Transverse colon (tissue), 4 donors: ENCODE data around the gene PTBP3. TPM values are rescaled to one million over a fixed set of nuclear protein-coding genes. Genes with fewer than 3 reads are reported as not detected.

ENCODE experiments used
- DNase-seq: peaks from one replicate; pipeline ENCODE4 v3.0.0-alpha.2; 2019
- H3K27ac ChIP-seq, 4 donors: fragments of 200-600 bp; sonication (generic); 2 replicates each; pipeline ENCODE4 v1.5.1; 2016 to 2018; ENCODE audit warnings: inconsistent platforms in 4 of 4
- H3K27me3 ChIP-seq: fragments of 200-600 bp; sonication (generic); 2 replicates; pipeline ENCODE4 v1.5.1; 2017; ENCODE audit warnings: inconsistent platforms
- H3K36me3 ChIP-seq, 4 donors: fragments of 200-600 bp; sonication (generic); 2 replicates each; pipeline ENCODE4 v1.5.1; 2017 to 2019; ENCODE audit warnings: inconsistent platforms in 4 of 4
- H3K4me1 ChIP-seq, 4 donors: fragments of 200-600 bp; sonication (generic); 2 replicates each; pipeline ENCODE4 v1.5.1; 2017 to 2020; ENCODE audit warnings: inconsistent platforms in 4 of 4
- H3K4me3 ChIP-seq, 4 donors: fragments of 200-600 bp; sonication (generic); 1 replicate in 1 of 4; 2 replicates in 3 of 4; pipeline versions ENCODE4 v1.5.1 to v1.6.1; 2017 to 2019; ENCODE audit warnings: inconsistent platforms in 4 of 4
- H3K9me3 ChIP-seq, 2 donors: fragments of 200-600 bp; sonication (generic); 2 replicates each; pipeline ENCODE4 v1.5.1; 2017 to 2019; ENCODE audit warnings: inconsistent platforms in 2 of 2
- EP300 ChIP-seq: sonication (generic); formaldehyde crosslinking; IDR thresholded peaks from one replicate; pipeline ENCODE4 v1.6.1; 2017; ENCODE audit warnings: antibody characterized with exemption, low read depth
- POLR2A ChIP-seq: fragments of 450-650 bp; IDR thresholded peaks from one replicate; pipeline ENCODE4 v1.6.1; 2016; ENCODE audit warnings: antibody characterized with exemption, mild to moderate bottlenecking, moderate library complexity
- POLR2AphosphoS5 ChIP-seq, 3 donors: sonication (generic); formaldehyde crosslinking; IDR thresholded peaks; one replicate each; pipeline ENCODE4 v1.6.1; 2016; ENCODE audit warnings: antibody characterized with exemption in 3 of 3
- WGBS, 2 donors: methylation state at CpG; one replicate each; pipeline ENCODE4 v1.1.5; 2018; ENCODE audit warnings: low coverage in 1 of 2; 5-methylcytosine and 5-hydroxymethylcytosine counted together
- in situ Hi-C, 4 donors: fragments of 200-750 bp; cut with MboI; loops; one replicate each; pipeline versions ENCODE4 v1.15.0 to v1.15.1; 2017; ENCODE audit warnings: low sequenced_read_pairs in 3 of 4, low pct_ligation_motif_present in 1 of 4, low pct_unique_long_range_greater_than_20kb in 1 of 4
- intact Hi-C: fragments of 100-400 bp; cut with DNase I; formaldehyde crosslinking; loops from one replicate; pipeline ENCODE4 v1.15.1; 2023; ENCODE audit warnings: low total_unique reads
- total RNA-seq, 4 donors: library from RNA; depleted of rRNA; stranded (reverse); fragments of >200 nt; gene quantifications; one replicate each; pipeline ENCODE4 v1.1.0, GENCODE V29; 2016
- TF ChIP-seq, protein P1 (sequence below), 5 experiments: fragments of 200-600 bp in 3 of 5; fragments of 450-650 bp in 2 of 5; sonication (generic) in 3 of 5; IDR thresholded peaks; 1 replicate in 2 of 5; 2 replicates in 3 of 5; pipeline ENCODE4 v1.5.1; 2016 to 2017; ENCODE audit warnings: antibody characterized with exemption in 5 of 5, inconsistent platforms in 3 of 5, mild to moderate bottlenecking in 2 of 5, moderate library complexity in 1 of 5

Gene PTBP3
- total RNA-seq, 4 donors from 2014 or later: 25.3 to 96.9 (median 54.7) TPM

DNA sequence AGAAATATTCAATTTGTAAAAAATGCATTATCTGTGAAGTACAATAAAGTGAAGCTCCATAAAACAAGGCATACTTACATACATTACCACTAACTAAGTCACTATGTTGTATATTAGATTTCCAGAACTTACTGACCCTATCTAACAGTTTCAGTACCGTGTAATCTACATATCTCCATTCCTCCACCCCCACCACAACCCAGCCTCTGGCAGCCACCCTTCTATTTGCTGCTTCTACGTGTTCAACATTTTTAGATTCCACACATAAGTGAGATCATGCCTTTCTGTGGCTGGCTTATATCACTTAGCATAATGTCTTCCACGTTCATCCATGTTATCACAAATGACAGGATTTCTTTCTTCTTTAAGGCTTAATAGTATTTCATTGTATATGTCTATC, 31.3 kb upstream of the PTBP3 start:
- WGBS, 2 donors: 69 to 84% methylated on average over 3 of the region's 3 CpGs
- Histone ChIP-seq H3K27me3 (no peaks in the 10 kb centered on the region), H3K9me3 (peaks cover 0 to 7% of the 10 kb centered on the region in 2 donors), H3K4me1 (no peaks in the 10 kb centered on the region), H3K27ac (no peak overlapping the region), H3K36me3 (no peaks in the 10 kb centered on the region), H3K4me3 (no peak overlapping the region)
- in situ Hi-C loops (loop anchor here in 3 of 4 donors (5.0 to 25.0 kb wide), 5 partner anchors 270 to 727 kb away; partner anchors contain the start of genes DNAJC25 (in 1 of the 3) and UGCG (in 1 of the 3)), intact Hi-C loops (loop anchor here (5.0 kb wide), 1 partner anchor 267 kb away; no protein-coding TSS in a partner anchor)
- TF ChIP-seq, protein P1, sequence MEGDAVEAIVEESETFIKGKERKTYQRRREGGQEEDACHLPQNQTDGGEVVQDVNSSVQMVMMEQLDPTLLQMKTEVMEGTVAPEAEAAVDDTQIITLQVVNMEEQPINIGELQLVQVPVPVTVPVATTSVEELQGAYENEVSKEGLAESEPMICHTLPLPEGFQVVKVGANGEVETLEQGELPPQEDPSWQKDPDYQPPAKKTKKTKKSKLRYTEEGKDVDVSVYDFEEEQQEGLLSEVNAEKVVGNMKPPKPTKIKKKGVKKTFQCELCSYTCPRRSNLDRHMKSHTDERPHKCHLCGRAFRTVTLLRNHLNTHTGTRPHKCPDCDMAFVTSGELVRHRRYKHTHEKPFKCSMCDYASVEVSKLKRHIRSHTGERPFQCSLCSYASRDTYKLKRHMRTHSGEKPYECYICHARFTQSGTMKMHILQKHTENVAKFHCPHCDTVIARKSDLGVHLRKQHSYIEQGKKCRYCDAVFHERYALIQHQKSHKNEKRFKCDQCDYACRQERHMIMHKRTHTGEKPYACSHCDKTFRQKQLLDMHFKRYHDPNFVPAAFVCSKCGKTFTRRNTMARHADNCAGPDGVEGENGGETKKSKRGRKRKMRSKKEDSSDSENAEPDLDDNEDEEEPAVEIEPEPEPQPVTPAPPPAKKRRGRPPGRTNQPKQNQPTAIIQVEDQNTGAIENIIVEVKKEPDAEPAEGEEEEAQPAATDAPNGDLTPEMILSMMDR (IDR thresholded peaks at IDR 0.05): no peak
- TF ChIP-seq POLR2A: no peak
- no peak for TF ChIP-seq EP300
- TF ChIP-seq POLR2AphosphoS5 (IDR thresholded peaks at IDR 0.05): no peak
- DNase-seq: no peak

DNA sequence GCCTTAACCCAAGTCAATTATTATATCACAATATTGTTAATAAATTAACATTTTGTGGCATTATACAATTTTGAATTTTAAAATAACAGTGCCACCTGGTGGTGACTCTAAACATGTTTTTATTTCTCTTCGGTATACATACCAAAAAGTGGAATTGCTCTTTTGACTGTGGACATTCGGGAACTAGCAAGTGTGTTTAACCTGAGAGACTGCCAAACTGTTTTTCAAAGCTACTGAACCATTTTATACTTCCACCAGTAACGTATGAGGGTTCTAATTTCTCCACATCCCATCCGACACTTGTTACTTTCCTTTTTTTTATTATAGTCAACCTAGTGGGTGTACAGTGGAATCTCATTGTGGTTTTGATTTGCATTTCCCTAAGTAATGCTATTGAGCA, 28.2 kb upstream of the PTBP3 start:
- Histone ChIP-seq H3K27ac (no peak overlapping the region), H3K27me3 (no peaks in the 10 kb centered on the region), H3K4me1 (no peaks in the 10 kb centered on the region), H3K4me3 (no peak overlapping the region), H3K9me3 (no peaks in the 10 kb centered on the region), H3K36me3 (no peaks in the 10 kb centered on the region)
- DNase-seq: no peak
- intact Hi-C loops (loop anchor here (5.0 kb wide), 1 partner anchor 264 kb away; no protein-coding TSS in a partner anchor), in situ Hi-C loops (loop anchor here in 3 of 4 donors (5.0 to 25.0 kb wide), 5 partner anchors 267 to 724 kb away; partner anchors contain the start of genes DNAJC25 (in 1 of the 3) and UGCG (in 1 of the 3))
- 13 to 14% methylated on average over 4 of the region's 4 CpGs for WGBS, 2 donors
- TF ChIP-seq, protein P1 (IDR thresholded peaks at IDR 0.05): peak; percentile 65 to 72 (median 68)
- TF ChIP-seq EP300: no peak

DNA sequence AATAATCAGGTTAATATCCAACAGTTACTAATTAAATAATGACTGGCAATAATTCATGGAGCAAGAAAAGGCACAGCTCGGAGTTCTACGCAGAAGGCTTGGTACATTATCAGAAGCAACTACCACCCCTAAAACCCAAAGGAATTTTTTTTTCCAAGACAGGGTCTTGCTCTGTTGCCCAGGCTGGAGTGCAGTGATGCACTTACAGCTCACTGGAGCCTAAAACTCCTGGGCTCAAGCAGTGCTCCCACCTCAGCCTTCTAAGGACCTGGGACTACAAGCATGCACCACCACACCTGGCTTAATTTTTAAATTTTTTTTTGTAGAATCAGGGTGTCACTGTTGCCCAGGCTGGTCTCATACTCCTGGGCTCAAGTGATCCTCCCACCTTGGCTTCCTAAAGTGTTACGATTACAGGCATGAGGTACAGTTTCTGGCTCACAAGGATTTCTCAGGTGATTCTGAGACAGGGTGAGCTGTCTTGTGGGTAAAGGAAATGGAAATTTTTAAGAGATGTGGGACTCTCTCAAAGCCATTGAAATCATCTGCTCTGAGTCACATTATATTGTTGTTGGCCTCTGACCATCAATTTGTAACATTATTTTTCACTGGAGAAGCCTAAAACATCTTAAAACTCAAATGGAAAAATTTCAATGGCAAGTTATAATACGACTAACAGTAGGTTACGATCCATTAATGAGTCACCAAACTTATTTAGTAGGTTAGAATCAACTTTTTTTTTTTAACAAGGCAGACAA, 26.8 kb upstream of the PTBP3 start:
- Histone ChIP-seq H3K4me1 (no peaks in the 10 kb centered on the region), H3K27ac (no peak overlapping the region), H3K9me3 (no peaks in the 10 kb centered on the region), H3K4me3 (no peak overlapping the region), H3K27me3 (no peaks in the 10 kb centered on the region), H3K36me3 (no peaks in the 10 kb centered on the region)
- 73 to 87% methylated on average over 5 of the region's 5 CpGs for WGBS, 2 donors
- TF ChIP-seq POLR2A (no peak), POLR2AphosphoS5 (IDR thresholded peaks at IDR 0.05) (no peak), EP300 (no peak)
- TF ChIP-seq, protein P1 (IDR thresholded peaks at IDR 0.05): no peak
- in situ Hi-C loops (loop anchor here in 3 of 4 donors (5.0 to 25.0 kb wide), 5 partner anchors 265 to 723 kb away; partner anchors contain the start of genes DNAJC25 (in 1 of the 3) and UGCG (in 1 of the 3)), intact Hi-C loops (loop anchor here (5.0 kb wide), 1 partner anchor 263 kb away; no protein-coding TSS in a partner anchor)
- no peak for DNase-seq

DNA sequence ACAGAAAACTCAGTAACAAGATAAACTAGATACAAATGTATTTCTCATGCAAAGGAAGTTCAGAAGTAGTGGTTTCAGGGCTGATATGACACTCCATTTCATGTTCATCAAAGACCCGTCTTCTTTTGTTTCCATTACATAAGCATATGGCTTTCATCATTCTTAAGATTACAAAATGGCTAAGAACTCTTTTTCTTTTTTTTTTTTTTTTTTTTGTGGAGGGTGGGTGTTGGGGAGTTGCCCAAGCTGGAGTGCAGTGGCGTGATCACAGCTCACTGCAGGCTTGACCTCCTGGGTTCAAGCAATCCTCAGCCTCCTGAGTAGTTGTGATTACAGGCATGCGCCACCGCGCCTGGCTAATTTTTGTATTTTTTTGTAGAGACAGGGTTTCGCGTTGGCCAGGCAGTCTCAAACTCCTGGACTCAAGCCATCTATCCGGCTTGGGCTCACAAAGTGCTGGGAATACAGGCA, 22.0 kb upstream of the PTBP3 start:
- Histone ChIP-seq H3K27me3 (no peaks in the 10 kb centered on the region), H3K36me3 (no peaks in the 10 kb centered on the region), H3K9me3 (no peaks in the 10 kb centered on the region), H3K4me3 (no peak overlapping the region), H3K27ac (no peak overlapping the region), H3K4me1 (no peaks in the 10 kb centered on the region)
- TF ChIP-seq POLR2AphosphoS5 (IDR thresholded peaks at IDR 0.05): no peak
- TF ChIP-seq, protein P1 (IDR thresholded peaks at IDR 0.05): no peak
- WGBS, 2 donors: 64 to 78% methylated on average over 5 to 8 of the region's 8 CpGs
- in situ Hi-C loops: loop anchor here in 3 of 4 donors (5.0 to 25.0 kb wide), 5 partner anchors 243 to 718 kb away; partner anchors contain the start of genes DNAJC25 (in 1 of the 3) and UGCG (in 1 of the 3)
- no peak for DNase-seq
- intact Hi-C loops: no loop called here
